ENCODE measurements around the gene USP36.

- no peak for TF ChIP-seq YY1 (IDR thresholded peaks at IDR 0.05; ENCODE audit: insufficient read depth, insufficient read length)
- no peak for TF ChIP-seq ZNF274 (IDR thresholded peaks at IDR 0.05; ENCODE audit: low read depth, low read length)
Measured at GRCh38 chr17:78815696-78816095, 24.9 kb downstream of the USP36 start.
